HG03342 (cell line): ENCODE measurements around the gene PRR23E.

ENCODE experiments used
- ATAC-seq: cut with Tn5 transposase; IDR thresholded peaks from one replicate; pipeline ENCODE4 v1.9.1; 2021; ENCODE audit warnings: mild to moderate bottlenecking, moderate library complexity; ENCODE audit not compliant: unreplicated experiment

The PRR23E gene

DNA sequence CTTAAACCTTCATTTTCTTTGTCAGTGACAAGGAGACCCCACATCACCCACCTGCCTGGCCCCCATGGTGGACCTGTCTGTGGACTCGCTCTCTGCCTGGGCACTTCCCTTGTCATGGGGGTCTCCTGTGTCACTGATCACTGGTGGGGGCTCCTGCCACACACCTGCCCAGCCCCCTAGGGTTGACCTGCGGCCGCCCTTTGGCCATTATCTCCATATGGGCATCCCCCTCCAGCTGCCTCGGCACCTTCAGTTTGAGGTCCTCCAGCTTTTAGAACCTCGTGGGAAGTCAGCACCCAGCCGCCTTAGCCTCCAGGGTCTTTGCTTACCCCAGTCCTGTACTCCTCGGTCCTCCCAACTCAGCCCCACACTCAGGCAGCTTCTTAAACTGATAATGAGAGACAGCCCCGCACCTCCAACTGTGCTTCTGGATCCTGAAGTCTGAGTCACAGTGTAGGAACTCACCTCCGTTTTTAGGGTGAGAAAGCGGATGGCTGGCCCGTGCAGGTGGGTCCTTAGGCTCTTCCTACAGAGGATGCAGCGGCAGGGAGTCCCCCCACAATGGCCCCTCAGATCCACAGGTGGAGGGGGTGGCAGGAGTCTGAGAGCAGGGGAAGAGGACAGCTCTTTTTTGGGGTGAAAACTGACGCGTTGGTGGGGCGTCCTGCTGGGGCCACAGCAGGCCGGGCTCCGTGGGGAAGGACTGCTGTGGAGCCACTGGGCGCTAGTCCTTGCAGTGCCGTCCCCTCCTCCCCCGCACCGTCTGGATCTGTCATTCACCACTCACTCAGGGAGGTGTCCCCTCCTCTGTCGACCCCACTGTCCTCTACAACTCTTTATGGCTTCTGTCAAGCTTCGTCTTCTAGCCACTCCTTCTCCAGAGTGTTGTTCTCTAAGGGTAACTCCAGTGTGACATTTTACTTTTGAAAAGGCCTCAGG lies 8.7 kb upstream of the PRR23E start:
- no peak for ATAC-seq

DNA sequence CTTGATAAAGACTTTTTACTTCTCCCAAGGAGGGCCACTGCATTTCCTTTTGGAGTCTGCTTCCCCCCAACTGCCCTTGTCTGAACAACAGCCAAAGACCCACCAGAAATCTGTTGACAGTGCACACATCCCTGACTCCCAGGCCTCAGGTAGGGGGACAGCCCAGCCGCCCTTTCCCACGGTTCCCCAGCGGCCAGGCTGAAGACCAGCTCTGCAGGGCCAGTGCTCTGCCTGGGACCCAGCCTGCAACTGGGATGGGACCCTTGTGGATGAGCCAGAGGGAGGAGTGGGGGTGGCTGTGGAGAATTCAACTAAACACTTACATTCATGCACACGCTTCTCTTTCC lies 8.1 kb upstream of the PRR23E start:
- ATAC-seq, result no peak

DNA sequence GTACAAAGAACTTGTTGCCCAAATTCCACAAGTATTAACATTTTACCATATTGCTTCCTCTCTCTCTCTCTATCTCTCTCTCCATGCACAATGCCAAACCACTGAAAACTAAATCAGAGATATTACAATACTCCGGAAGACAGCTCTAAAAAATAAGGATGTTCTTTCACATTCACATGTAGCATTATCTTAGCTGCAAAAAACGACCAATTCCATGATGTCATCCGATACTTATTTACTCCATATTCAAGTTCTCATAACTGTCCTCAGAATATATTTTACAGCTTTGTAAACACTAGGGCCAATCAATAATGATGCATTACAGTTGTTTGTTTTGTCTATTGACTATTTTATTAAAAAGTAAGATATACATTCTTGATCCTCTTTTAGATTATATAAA lies 7.7 kb upstream of the PRR23E start:
- no peak for ATAC-seq

DNA sequence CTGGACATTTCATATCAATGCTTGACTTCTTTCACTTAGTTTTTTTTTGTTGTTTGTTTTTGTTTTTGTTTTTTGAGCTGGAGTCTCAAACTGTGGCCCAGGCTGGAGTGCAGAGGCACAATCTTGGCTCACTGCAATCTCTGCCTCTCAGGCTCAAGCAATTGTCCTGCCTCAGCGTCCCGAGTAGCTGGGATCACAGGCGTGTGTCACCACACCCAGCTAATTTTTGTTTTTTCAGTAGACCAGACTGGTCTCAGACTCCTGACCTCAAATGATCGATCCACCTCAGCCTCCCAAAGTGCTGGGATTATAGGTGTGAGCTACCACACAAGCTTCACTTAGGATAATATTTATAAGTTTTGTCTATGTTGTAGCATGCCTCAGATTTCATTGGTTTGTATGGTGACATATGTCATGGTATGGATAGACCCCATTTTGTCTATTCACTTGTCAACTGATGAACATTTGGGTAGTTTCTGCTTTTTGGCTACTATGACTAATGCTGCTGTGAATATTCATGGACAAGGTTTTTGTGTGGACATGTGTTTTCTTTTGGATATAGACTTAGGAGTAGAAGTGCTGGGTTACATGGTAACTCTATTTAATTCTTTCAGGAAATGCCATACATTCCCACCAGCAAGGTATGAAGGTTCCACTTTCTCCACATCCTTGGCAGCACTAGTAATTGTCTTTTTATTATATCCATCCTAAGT lies 6.8 kb upstream of the PRR23E start:
- ATAC-seq, result no peak

DNA sequence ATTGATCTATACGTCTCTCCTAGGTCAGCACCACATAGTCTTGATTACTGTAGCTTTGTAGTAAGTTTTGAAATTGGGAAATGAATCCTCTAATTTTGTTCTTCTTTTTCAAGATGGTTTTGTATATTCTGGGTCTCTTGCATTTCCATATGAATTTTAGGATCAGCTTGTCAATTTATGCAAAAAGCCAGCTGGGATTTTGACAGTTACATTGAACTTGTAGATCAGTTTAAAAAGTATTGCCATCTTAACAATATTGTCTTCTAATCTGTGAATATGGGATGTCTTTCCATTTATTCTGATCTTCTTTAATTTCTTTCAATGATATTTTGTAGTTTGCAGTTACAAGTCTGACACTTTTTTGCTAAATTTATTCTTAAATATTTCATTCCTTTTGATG lies 5.6 kb upstream of the PRR23E start:
- no peak for ATAC-seq

DNA sequence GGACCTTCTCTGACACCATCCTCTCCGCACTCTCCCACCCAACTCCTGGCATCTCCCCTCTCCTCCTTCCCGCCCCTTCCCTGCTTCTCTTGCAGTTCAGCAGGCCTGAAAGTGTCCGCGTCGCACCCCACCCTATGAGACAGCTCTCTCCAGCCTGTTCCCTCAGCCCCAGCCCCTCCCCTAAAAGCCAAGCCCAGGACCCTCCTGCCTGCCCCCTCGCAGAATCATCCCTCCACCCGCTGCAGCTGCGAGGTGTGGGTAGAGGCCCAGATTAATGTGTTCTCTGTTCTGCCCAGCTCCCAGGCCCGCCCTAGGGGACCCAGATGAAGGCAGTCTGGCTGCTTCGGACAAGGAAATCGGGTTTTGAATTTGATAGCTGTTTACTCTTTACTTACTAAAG lies 410 bp downstream of the PRR23E start:
- no peak for ATAC-seq

DNA sequence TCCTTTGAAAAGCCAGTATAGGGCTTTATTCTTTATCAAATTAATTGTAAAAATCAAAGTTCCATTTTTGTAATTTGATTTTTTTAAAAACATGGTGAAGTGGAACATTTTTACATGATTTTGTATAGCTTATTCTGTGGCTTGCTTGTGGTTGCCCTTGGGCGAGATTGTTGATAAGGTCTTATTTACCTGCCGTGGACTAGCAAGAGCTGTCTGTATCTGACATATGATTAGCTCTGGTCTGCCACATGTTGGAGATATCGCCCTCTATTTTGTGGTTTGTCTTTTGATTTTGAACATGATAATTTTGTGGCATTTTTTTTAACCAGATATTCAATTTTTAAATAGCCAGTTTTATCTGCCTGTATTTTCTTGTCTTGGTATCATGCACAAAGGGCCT lies 844 bp downstream of the PRR23E start:
- ATAC-seq, result no peak

DNA sequence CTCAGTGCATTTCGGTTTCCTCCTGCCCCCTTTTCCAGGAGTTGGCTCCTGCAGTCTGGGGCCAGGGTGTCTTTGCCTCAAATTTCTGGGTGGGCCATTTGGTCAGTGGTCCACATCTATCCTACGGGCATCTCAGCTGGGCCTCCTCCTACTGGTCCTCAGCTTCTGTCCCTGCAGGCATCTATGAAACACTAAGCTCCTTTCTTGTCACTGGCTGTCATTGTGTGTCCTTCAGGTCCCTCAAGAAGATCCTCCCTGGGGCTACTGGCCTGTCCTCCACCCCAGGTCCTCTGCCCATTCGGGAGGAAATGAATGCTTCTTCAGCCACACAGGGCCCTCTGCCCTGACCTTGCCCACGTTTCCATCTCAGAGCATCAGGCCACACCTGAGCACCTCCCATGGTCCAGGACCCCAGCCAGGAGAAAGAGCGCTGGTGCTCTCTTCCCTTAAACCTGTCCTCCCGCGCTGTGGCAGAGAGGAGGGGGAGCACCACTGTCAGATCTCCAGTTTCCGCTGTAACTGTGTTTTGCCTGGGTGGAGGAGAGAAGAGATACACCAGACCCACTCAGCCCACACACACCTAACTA lies 1.8 kb downstream of the PRR23E start:
- ATAC-seq, result no peak

DNA sequence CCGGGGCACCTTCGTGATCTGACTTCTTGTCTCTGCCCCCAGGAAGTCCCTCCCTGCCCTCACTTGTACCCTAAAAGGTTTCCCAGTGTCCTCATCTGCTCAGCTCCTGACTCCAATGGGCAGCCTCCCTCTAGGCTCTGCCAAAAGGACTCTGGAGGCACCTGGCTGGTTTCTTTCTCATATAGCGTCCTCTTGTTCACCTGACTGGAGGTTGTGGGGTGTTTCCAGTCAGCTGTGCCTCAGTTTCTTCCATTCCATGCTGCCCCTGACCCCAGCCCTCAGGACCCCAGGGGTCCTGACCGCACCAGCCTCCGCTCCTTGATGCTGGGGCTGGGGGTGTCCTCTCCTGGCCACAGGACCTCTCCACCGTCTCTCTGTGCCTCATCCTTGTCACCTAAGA lies 2.5 kb downstream of the PRR23E start:
- ATAC-seq, result no peak

DNA sequence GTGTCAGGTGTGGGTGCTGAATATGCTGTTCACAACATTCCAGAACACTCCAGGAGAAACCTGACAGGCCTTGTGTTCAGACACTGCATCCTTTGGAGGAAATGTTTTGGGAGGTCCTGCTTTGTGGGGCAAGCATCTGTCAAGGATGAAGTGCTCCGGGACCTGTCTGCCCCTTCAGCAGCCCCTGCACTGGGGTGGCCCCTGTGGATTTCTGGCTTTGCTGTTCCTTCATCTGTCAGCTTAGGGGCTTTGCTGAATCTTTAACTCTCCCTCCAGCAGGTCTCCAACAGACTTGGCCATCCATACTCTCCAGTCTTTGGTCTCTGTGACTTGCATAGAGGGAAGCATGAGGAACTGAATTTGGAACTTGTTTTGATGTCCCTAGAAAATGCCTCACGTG lies 3.1 kb downstream of the PRR23E start:
- ATAC-seq, result no peak

DNA sequence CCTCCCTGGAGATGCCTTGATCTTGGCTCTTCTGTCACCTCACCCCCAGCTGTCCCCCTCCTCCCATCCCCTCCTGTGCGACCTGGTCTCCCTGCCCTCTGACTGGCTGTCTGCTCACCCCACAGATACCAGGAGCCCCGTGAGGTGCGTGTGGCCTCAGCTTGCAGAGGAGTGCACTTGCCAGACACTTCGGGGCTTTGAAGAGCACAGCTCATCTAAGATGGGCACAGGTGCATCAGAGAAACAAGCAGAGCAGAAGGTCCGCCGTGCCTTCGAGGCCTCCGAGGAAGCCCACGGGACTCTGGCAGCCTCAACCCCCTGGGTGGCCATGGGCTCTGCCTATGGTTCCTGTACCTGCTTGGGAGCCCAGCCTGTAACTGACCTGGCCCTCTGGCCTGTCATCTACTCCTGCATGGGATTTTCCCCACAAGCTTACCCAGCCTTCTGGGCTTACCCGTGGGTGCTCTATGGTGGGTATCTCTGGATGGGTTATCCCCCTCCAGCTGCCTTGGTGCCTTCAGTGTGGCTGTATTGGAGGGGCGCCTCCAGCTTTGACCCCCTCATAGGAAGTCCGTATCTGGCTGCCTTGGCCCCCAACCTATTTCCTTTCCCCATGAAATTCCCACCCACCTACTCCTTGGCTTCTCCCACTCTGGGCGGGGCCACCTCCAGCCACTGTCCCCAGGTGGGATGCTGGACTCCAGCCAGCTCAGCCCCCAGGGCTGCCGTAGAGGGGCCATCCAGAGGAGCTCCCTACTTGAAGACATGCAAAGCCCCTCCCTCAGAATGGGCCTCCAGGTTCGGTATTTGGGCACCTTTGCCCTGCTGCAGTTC lies 3.8 kb downstream of the PRR23E start:
- ATAC-seq, result no peak

DNA sequence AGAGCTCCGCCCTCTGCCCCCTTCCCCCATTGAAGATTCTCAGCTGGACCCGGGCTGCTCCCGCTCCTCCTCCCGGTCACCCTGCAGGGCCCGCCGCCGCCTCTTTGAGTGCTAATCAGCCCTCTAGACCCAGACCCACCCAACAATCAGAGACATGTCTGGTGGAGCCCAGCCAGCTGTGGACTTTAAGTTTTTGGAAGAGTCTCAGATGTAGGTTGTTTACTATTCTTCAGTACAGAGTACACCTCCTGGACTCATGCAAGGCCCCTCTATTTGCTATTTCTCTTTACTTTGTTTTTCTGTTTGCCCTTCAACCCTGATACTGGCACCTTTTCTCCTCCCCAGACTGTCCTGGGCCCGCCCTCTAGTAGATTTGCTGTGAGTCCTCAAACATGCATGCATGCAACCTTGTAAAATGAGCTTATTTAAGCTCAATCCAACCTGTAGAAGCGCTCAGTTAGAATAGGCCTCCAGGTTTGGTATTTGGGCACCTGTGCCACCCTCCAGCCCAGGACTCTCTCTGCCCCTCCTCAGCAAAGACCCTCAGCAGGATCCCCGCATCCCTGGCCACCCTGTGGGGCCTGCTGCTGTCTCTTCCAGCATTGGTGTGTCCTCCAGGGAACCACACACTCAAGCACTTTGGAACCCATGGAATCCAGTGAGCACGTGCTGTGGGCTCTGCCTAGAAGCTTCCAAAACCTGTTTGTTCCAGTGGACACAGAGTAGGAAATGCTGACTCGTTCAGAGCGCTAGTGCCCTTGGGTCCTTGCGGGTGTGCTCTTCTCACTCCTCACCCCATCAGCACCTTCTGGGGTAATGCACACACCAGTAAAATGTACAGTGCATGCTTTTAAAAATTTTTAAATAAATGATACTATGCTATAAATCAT lies 4.6 kb downstream of the PRR23E start:
- no peak for ATAC-seq

DNA sequence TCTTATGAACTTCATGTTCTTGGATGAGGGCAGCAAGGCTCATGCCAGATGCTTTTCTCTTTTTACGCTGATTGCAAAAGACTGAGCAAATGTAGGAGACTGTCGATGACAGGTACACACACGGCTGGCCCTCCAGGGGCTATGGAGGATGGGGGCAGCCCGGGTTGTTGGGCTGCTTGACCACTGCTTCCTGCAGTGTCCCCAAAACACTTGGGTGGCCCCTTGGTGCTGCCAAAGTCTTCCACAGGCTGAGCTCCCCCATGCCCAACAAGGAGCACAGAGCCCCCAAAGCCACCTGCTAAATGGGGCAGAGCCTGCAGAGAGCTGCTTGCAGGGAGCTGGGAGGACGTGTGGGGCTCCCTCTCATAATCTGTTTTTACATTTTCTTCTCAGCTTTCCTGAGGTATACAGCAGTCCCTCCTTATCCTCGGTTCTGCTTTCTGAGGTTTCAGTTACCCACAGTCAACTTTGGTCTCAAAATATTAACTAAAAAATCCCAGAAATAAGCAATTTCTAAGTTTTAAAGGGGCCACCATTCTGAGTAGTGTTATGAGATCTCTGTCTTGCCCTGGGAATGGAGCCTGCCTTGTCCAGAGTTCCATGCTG lies 7.3 kb downstream of the PRR23E start:
- ATAC-seq, result no peak

DNA sequence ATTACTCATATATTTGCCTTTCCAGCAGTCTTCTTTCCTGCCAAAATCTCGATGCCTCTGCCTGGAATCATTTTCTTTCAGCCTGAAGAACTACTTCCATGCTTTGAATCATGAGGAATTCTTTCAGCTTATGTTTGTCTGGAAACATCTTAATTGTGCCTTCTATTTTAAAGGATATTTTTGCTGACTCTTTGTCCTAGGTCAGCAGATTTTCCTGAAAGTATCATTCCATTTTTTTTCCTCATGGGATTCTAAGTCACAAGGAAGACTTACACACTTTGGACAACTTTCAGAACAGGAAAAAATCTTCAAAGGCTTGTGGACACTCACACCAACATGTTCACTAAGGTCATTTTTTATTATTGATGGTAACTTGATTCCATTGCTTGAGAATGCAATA lies 10.1 kb downstream of the PRR23E start:
- ATAC-seq, result no peak

DNA sequence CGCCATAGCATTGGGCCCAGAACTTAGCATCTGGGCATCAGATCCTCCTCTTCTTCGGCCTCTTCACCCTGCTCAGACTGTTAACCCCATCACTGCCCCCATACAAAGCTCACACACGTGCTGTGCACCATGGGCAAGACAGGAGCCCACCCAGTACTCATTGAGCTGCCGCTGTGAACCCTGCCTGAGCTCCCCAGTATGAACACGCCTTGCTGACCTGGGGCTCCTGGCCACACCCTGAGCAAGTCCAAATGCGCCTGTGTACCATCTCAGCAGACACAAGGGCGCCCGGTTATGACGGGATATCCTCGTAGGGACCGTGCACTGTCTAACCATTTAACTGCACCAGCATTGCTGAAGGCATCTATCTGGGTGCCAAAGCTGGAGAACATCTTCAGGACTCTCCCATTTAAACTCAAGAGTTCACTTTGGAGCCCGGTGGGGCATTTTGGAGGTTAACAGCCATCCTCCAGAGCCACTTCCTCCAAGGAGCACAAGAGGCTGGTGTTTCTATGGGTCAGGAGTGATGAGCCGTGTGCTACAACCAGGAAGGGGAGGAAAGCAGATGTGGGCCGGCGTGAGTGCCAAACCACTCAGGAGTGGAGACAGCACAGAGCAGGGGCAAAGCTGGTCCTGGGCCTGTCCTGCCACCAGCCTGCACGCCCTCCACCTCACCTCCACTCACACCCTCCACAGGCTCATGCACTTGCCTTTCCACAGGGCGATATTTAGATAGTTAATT lies 12.1 kb downstream of the PRR23E start:
- no peak for ATAC-seq

DNA sequence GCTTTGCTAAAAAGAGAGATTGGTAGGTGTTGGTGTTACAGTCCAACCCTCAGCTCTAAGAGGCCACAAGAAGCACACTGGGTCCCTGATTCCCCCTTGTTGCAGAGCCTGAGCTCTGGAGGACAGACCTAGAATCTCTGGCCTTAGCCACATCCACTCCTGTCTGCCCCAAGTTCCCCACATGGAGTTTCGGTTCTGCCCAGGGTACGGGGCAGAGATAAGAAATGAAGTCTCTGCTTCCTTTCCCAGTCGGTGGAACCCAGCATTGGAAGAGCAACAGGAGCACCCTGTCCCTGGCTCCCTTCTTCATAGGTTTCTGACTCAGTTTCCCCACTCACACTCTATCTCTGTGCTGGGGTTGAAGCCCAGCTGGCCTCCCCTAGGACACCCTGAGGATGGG lies 13.2 kb downstream of the PRR23E start:
- ATAC-seq, result no peak

DNA sequence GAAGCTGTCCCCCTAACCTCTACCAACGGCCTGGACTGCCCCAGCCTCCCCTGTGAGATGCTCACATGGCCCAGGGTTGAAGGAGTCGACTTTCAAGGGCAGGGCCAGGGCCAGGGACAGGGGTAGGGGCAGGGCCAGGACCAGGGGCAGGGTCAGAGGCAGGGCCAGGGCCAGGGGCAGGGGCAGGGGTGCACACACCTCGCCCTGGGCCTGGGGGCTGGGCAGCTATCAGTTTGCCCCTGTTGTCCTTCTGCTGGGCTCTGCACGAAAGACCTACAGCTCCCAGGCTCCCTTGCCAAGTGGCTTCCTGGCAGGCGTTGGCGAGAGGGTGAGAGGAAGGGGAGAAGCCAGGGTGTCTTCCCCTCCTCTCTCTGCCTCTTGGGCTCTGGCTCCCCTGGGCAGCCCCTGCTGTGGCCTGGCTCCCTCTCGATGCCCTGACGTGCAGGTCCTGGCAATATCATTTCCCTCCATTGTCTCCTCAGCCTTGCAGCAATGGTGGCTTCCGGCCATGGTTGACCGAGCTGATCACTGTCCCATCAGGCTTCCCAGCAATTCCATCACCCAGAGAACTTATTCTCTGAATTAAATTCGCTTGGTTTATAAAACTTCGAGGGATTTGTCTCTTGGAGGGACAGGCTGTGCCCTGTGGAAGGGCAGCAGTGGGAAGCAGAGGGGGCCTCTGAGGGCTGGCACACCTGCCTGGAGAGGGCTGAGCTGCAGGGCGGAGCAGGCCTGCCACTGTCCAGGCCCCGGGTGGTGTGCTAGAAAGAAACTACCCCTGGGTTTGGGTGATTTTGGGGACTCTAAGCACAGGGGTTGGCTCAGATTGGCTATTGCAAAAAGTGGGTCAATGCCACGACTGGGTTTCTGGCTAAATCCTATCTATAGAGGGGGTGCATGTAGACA lies 13.9 kb downstream of the PRR23E start:
- no peak for ATAC-seq
